Endometrial microvascular endothelial cells (primary cell): ENCODE results near the gene CMIP. TPM values are rescaled to one million over a fixed set of nuclear protein-coding genes. Genes with fewer than 3 reads are reported as not detected.

ENCODE experiments used
- in situ Hi-C: cut with HindIII; loops from 2 replicates; pipeline ENCODE4 v1.10.0; 2017; ENCODE audit warnings: low sequenced_read_pairs, low pct_unique_long_range_greater_than_20kb; ENCODE audit errors: inconsistent ontology term
- total RNA-seq: library from RNA; depleted of rRNA; stranded (reverse); fragments of >200 nt; gene quantifications from one replicate; pipeline ENCODE4 v1.2.3, GENCODE V29; 2015; ENCODE audit errors: inconsistent ontology term

The CMIP gene
- total RNA-seq, 1 donor from 2014 or later: 16.5 TPM

GRCh38 chr16:81715358-81716196, 271.0 kb downstream of the CMIP start:
- in situ Hi-C loops: no loop called here

DNA sequence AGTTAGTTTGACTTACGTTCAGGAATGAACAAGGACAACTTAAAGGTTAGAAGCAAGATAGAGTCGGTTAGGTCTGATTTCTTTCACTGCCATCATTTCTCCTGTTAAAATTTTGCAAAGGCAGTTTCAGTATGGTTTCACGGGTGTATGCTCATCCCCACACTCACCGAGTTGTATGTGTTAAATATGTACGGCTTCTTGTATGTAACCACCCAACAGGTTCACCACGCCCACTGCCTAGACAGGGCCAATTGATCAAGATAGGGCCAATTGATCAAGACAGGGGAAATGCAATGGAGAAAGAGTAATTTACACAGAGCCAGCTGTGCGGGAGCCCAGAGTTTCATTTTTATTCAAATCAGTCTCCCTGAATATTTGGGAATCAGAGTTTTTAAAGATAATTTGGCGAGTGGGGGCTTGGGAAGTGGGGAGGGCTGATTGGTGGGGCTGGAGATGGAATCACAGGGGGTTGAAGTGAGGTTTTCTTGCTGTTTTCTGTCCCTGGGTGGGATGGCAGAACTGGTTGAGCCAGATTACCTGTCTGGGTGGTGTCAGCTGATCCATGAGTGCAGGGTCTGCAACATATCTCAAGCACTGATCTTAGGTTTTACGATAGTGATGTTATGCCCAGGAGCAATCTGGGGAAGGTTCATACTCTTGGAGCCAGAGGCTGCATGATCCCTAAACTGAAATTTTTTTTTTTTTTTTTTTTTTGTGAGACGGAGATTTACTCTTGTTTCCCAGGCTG, 272.0 kb downstream of the CMIP start:
- in situ Hi-C loops: no loop called here

- in situ Hi-C loops: no loop called here
Measured at GRCh38 chr16:81717662-81718189, 273.1 kb downstream of the CMIP start.

DNA sequence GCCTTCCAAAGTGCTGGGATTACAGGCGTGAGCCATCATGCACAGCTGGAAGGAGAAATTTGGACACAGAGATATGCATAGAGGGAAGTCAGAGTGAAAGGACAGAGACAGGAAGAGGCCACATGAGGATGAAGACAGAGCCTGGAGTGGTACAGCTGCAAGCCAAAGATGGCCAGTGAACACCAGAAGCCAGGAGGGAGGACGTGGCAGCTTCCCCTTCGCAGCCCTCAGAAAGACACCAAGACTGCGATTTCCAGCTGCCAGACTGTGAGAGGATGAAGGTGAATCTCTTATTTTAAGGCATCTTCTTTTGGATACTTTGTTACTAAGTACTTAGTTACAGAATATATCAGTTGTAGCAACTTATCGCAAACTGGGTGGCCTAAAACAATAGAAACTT, 274.0 kb downstream of the CMIP start:
- in situ Hi-C loops: no loop called here

GRCh38 chr16:81719993-81720392, 275.4 kb downstream of the CMIP start:
- in situ Hi-C loops: no loop called here

DNA sequence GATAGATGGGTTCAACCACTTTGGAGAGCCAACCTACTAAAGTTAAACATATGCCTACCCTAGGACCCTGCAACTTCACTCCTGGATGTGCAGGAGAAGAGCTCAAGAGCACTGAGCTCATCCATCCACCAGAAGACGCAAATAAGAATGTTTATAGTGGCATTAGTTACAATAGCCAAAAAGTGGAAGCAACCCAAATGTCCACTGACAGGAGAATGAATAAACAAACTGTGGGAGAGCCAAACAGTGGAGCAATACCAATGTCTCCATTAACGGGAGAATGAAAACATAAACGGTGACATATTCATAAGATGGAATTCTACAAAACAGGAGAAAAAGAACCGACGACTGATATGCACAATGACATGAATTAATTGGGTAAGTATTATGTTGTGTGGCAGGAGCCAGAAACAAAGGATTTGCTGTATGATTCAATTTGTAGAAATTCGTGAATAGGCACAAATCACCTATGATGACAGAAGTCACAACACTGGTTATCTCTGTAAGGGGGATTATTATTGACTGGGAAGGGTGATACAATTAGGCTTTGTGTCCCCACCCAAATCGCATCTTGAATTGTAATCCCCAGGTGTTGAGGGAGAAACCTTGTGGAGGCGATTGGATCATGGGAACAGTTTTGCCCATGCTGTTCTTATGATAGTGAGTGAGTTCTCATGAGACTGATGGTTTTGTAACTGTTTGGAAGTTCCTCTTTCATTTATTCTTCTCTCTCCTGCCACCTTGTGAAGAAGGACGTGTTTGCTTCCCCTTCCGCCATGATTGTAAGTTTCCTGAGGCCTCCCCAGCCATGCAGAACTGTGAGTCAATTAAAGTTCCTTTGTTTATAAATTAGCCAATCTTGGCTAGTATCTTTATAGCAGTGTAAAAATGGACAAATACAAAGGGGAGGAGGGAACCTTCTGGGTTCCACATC, 276.6 kb downstream of the CMIP start:
- in situ Hi-C loops: no loop called here

GRCh38 chr16:81723098-81723723, 278.6 kb downstream of the CMIP start:
- in situ Hi-C loops: no loop called here

DNA sequence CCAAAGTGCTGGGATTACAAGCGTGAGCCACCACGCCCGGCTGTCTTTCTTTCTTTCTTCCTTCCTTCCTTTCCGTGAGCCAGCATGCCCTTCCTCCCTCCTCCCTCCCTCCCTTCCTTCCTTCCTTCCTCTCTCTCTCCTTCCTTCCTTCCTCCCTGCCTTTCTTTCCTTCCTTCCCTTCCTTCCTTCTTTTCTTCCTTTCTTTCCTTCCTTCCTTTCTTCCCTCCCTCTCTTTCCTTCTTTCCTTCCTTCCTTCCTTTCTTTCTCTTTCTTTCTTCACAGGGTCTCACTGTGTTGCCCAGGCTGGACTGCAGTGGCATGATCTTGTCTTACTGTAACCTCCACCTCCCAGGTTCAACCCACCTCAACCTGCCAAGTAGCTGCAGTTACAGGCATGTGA, 283.8 kb downstream of the CMIP start:
- in situ Hi-C loops: no loop called here

- in situ Hi-C loops: no loop called here
Measured at GRCh38 chr16:81729451-81729850, 284.8 kb downstream of the CMIP start.

- in situ Hi-C loops: no loop called here
Measured at GRCh38 chr16:81730090-81731051, 285.8 kb downstream of the CMIP start.

- in situ Hi-C loops: no loop called here
Measured at GRCh38 chr16:81731649-81732048, 287.0 kb downstream of the CMIP start.

GRCh38 chr16:81732699-81733098, 288.1 kb downstream of the CMIP start:
- in situ Hi-C loops: no loop called here

DNA sequence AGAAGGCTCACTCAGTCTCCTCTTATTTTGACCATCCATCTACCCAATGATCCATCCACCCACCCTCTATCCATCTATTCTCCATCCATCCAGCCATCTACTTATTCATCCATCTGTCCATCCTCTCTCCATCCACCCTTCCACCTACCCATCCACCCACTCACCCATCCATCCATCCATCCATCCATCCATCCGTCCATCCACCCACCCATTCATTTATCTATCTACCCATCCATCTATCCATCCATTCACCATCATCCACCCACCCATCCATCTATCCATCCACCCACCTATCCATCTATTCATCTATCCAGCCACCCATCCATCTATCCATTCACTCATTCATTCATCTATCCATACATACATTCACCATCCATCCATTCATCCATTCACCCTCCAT, 288.7 kb downstream of the CMIP start:
- in situ Hi-C loops: no loop called here

GRCh38 chr16:81734632-81735434, 290.2 kb downstream of the CMIP start:
- in situ Hi-C loops: no loop called here

DNA sequence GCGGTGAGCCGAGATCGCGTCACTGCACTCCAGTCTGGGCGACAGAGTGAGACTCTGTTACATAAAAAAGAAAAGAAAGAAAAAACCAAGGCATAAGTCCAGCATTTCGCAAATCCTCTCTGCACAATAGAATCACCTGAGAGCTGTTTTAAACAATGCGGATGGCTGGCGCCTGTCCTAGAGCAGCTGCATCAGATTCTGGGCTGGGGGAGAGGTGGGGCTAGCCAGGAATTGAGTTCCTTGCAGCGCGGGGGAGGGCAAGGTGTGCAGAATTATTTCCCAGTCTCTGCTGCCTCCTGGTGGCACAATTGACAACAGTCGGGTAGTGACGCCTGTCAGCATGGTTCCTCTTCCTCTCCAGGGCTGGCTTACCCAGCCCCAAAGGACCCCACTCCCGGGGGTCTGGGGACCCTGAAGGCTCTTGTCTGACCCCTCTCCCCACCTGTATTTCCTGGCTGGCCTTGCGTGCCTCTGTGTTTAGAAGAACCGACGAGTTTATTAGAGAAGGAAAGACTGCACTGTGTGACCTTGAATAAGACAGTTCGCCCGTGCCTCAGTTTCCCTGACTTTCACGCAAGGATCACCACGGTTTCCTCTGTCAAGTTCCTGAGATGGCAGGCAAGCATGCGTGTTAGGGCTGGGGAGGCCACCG, 293.4 kb downstream of the CMIP start:
- in situ Hi-C loops: no loop called here

DNA sequence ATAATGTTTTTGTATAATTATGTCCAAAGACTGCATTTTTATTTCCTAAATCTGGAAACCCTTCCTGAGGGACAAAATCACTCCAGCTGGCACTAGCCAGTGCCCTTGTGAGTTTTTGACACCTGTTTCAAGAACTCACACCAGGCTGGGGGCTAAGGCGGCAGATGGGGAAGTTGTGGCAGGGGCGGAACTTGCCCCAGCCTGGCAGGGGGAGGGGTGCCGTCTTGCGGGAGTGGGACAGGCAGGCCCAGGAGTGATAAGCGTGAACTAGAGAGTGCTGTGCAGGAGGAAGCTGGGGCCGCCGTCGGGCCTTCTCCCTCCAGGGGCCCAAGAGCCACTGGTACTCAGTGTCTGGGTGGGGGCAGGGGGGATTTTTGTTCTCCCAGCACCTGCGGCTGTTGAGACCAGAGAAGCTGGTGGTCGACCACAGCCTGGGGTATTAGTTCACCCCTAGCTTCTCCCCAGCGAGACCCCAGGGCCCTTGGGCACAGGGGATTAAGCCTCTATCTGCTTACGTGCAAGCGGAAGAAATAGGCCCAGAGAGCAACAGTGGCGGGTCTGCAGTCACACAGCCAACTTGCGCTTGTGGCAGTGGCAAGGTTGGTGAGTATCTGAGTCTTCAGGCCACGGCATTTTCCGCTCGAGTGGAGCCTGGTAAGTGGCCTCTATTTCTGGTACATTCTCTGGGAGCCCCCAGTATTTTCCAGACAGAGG, 294.3 kb downstream of the CMIP start:
- in situ Hi-C loops: no loop called here
